GM20000 (cell line): ENCODE measurements around the gene FSTL4.

Source experiments
- DNase-seq: peaks from one replicate; pipeline ENCODE4 v3.0.0; 2012; ENCODE audit warnings: low spot score
- CTCF ChIP-seq: IDR thresholded peaks from 2 replicates; pipeline ENCODE4 v1.5.1; 2012; ENCODE audit warnings: mild to moderate bottlenecking, control low read depth; ENCODE audit errors: extremely low read depth, missing control alignments

FSTL4 gene

DNA sequence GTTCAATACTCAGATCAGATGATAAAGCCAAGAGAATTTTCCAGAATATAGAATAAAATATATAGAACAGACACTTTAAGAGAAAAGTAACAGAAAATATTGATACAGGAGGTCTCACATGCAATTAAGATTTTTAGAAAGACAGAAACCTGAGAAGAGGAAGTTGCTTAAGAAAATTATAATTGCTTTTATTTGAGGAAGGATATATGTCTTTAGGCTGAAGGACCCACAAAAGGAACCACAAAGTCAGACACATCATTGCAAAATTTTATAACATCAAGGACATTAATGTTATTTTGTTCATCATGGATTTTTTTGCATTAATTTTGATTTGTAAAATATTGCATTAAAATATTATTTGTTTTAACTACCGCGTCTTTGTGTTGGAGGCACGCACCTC is 141.5 kb downstream of the FSTL4 start:
- TF ChIP-seq CTCF = no peak
- DNase-seq = no peak

DNA sequence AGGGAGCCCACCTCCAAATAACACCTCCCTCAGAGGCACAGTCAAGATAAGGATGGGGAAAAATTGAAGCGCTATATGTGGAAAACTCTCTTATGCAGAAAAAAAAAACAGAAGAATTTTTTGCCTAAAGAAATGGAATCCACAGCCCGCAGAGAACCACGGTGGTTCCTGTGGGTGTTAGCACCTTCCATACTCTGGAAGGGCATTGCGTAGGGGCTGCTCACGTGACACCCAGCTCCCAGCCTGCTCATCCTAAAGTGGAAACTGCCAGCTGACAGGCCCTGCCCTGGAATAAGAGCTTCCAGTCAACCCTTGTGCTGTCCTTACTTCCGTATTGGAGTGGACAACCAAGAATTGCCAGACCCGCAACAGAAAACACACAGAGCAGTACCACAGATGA is 142.5 kb downstream of the FSTL4 start:
- DNase-seq = no peak
- TF ChIP-seq CTCF = no peak

DNA sequence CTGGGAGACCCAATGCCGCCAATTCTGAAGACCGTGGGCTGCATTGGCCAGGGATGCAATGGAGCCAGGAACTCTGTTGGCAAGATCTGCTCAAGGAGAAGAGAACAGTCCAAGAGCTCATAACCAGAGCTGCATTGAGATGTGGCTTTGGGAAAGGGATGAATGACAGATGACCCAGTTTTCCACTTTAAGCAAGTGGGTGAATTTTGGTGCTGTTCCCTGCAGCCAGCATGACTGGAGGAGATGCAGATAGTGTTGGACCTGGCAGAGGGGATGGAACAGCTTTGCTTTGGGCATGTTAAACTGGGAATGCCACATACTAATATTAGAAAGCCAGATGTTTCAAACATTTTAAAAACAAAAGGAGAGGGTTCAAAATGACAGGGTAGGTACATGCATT is 143.1 kb downstream of the FSTL4 start:
- TF ChIP-seq CTCF = no peak
- DNase-seq = no peak

DNA sequence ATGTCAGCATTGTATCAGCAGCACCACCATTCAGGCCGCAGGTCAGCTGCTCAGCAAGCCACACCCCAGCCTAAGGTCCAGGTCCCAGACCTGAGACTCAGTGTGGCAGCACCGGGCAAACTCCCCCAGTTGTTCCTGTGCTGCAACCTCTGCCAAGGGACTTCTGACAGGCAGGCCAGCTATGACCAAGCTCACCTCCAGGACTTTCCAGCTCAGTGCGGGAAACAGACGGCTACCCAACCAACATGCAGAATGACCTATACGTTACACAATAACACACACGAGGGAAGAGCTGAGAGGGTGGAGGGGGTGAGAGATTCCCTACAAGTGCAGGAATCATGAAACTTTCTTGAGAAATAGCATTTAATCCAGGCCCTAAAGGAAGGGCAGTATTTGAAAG is 143.7 kb downstream of the FSTL4 start:
- no peak for TF ChIP-seq CTCF
- DNase-seq = no peak

DNA sequence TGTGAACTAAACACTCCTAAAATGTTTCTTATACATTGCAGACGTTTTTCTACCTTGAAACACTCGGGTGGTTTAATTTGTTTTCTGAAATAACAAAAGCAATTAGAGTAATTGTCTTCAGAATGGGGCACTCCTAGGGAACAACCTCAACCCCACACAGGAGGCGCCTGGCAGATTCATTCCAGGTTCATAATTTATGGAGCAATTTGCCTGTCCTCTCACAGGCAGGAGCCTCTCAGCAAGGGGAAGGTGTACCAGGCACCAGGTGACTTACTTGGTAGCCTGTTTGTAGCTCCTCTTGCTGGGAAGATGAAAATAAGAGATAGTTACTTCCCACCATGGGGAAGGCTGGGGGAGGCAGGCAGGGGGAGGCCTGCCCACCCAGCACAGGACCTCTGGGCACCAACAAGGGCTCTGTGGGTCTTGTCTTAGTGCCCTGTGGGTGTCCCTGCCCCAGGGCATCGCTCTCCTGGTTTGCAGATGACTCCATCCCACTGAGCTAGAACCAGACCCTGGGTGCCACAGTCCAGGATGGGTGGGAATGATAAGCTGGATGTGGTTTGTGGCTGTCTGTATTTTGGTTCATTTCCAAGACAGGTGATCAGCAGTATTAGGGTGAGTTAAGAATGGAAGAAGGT is 144.4 kb downstream of the FSTL4 start:
- TF ChIP-seq CTCF = no peak
- DNase-seq = no peak

DNA sequence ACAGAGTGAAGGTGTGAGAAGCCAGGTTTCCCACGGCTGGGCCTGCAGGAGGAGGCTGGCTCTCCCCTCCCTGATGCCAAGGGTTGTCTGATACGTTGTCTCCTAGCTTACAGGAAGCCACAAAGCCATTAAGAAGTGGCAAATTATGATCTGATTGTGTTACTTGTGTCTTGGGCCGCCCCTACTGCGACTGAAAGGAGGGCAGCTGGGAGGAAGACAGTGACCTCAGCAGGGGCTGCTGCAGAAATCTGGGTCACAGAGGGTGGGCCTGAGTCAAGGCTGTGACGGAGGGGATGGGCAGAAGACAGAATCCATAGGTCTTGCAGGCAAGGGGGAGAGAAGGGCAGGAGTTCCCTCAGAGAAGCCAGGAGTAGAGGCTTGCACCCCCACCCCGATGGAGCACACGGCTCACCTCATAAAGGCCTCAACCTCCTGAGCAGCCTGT is 145.0 kb downstream of the FSTL4 start:
- TF ChIP-seq CTCF = no peak
- no peak for DNase-seq

GRCh38 chr5:133466556-133467334 is 145.6 kb downstream of the FSTL4 start:
- no peak for TF ChIP-seq CTCF
- no peak for DNase-seq
